WTC11 (cell line): ENCODE measurements around the gene GLT1D1. TPM values are rescaled to one million over a fixed set of nuclear protein-coding genes. Genes with fewer than 3 reads are reported as not detected.

Source experiments
- ATAC-seq: fragments of 200-7000 bp; cut with Tn5 transposase; 2 replicates; pipeline ENCODE4 v1.10.0; 2021; ENCODE audit warnings: mild to moderate bottlenecking, moderate library complexity
- CTCF ChIA-PET: fragments of 300-600 bp; sonication (Branson Sonifier 250); formaldehyde crosslinking; loops from one replicate; lab custom pipeline; 2021; ENCODE audit warnings: antibody characterized with exemption; lab: Charles Lee
- POLR2A ChIA-PET: fragments of 350-600 bp; sonication (Branson Sonifier 250); formaldehyde crosslinking; loops from one replicate; lab custom pipeline; 2021; ENCODE audit warnings: antibody characterized with exemption; lab: Charles Lee
- DNase-seq: peaks from one replicate; pipeline ENCODE4 v3.0.0; 2021; ENCODE audit warnings: low spot score
- H3K27ac Mint-ChIP-seq: 2 replicates; pipeline ENCODE4 v1.8.0; 2021; ENCODE audit warnings: mixed read lengths
- H3K27me3 Mint-ChIP-seq: 2 replicates; pipeline ENCODE4 v1.8.0; 2021; ENCODE audit warnings: low read depth, mild to moderate bottlenecking, moderate library complexity, mixed read lengths
- H3K36me3 Mint-ChIP-seq: 2 replicates; pipeline ENCODE4 v1.8.0; 2021; ENCODE audit warnings: mixed read lengths
- H3K4me1 Mint-ChIP-seq: 2 replicates; pipeline ENCODE4 v1.8.0; 2022; ENCODE audit warnings: mixed read lengths
- H3K4me3 Mint-ChIP-seq: 2 replicates; pipeline ENCODE4 v1.8.0; 2021; ENCODE audit warnings: mild to moderate bottlenecking, moderate library complexity, mixed read lengths
- H3K9me3 Mint-ChIP-seq: 2 replicates; pipeline ENCODE4 v1.8.0; 2021; ENCODE audit warnings: mixed read lengths
- ATF1 ChIP-seq: sonication (generic); formaldehyde crosslinking; IDR thresholded peaks from 2 replicates; pipeline ENCODE4 v1.8.1; 2023; ENCODE audit warnings: mild to moderate bottlenecking, moderate library complexity, missing genetic modification reagents
- CREM ChIP-seq: sonication (generic); formaldehyde crosslinking; IDR thresholded peaks from 2 replicates; pipeline ENCODE4 v1.8.1; 2022; ENCODE audit warnings: mild to moderate bottlenecking, missing genetic modification reagents, moderate library complexity
- ELF4 ChIP-seq: sonication (generic); formaldehyde crosslinking; IDR thresholded peaks from 2 replicates; pipeline ENCODE4 v1.8.1; 2022; ENCODE audit warnings: low read depth, mild to moderate bottlenecking, moderate library complexity, missing genetic modification reagents
- ETV6 ChIP-seq: sonication (generic); formaldehyde crosslinking; IDR thresholded peaks from 2 replicates; pipeline ENCODE4 v1.8.1; 2022; ENCODE audit warnings: mild to moderate bottlenecking, missing genetic modification reagents
- FOXP1 ChIP-seq: sonication (generic); formaldehyde crosslinking; IDR thresholded peaks from 2 replicates; pipeline ENCODE4 v1.8.0; 2022; ENCODE audit warnings: missing genetic modification reagents, mild to moderate bottlenecking, moderate library complexity, borderline replicate concordance
- GTF2I ChIP-seq: fragments of 250-450 bp; sonication (Bioruptor Pico); conservative IDR thresholded peaks from 2 replicates; pipeline ENCODE4 v1.4.0; 2021; ENCODE audit warnings: mild to moderate bottlenecking
- KAT7 ChIP-seq: sonication (generic); formaldehyde crosslinking; IDR thresholded peaks from 2 replicates; pipeline ENCODE4 v1.8.1; 2023; ENCODE audit warnings: missing genetic modification reagents, mild to moderate bottlenecking, borderline replicate concordance
- NFYB ChIP-seq: sonication (generic); formaldehyde crosslinking; conservative IDR thresholded peaks from 2 replicates; pipeline ENCODE4 v1.8.0; 2022; ENCODE audit warnings: low read depth, missing genetic modification reagents
- NR2C2 ChIP-seq: sonication (generic); formaldehyde crosslinking; IDR thresholded peaks from 2 replicates; pipeline ENCODE4 v1.8.0; 2022; ENCODE audit warnings: mild to moderate bottlenecking, missing genetic modification reagents
- PRRX2 ChIP-seq: fragments of 250-450 bp; sonication (Bioruptor Pico); IDR thresholded peaks from 2 replicates; pipeline ENCODE4 v1.8.0; 2021; ENCODE audit warnings: mild to moderate bottlenecking
- RELA ChIP-seq: sonication (generic); formaldehyde crosslinking; IDR thresholded peaks from 2 replicates; pipeline ENCODE4 v1.8.1; 2022; ENCODE audit warnings: missing genetic modification reagents, mild to moderate bottlenecking, borderline replicate concordance
- SMAD4 ChIP-seq: sonication (generic); formaldehyde crosslinking; IDR thresholded peaks from 2 replicates; pipeline ENCODE4 v1.8.0; 2022; ENCODE audit warnings: mild to moderate bottlenecking, missing genetic modification reagents
- TP53 ChIP-seq: sonication (generic); formaldehyde crosslinking; IDR thresholded peaks from 2 replicates; pipeline ENCODE4 v1.8.1; 2023; ENCODE audit warnings: mild to moderate bottlenecking, missing genetic modification reagents
- ZNF232 ChIP-seq: sonication (generic); formaldehyde crosslinking; IDR thresholded peaks from 2 replicates; pipeline ENCODE4 v1.8.0; 2022; ENCODE audit warnings: mild to moderate bottlenecking, missing genetic modification reagents
- ZNF317 ChIP-seq: sonication (generic); formaldehyde crosslinking; IDR thresholded peaks from 2 replicates; pipeline ENCODE4 v1.8.1; 2023; ENCODE audit warnings: low read depth, mild to moderate bottlenecking, moderate library complexity, missing genetic modification reagents, borderline replicate concordance
- ZNF396 ChIP-seq: fragments of 250-450 bp; sonication (Bioruptor Pico); IDR thresholded peaks from 2 replicates; pipeline ENCODE4 v1.8.0; 2021; ENCODE audit warnings: mild to moderate bottlenecking, moderate library complexity, borderline replicate concordance
- ZNF416 ChIP-seq: fragments of 250-450 bp; sonication (Bioruptor Pico); IDR thresholded peaks from 2 replicates; pipeline ENCODE4 v1.9.0; 2021; ENCODE audit warnings: mild to moderate bottlenecking, inconsistent platforms
- ZNF423 ChIP-seq: fragments of 250-450 bp; sonication (Bioruptor Pico); IDR thresholded peaks from 2 replicates; pipeline ENCODE4 v2.1.2; 2022; ENCODE audit warnings: mild to moderate bottlenecking, moderate library complexity
- total RNA-seq: library from RNA; stranded (reverse); gene quantifications from 3 replicates; pipeline ENCODE4 v1.2.3, GENCODE V29; 2021
- TF ChIP-seq, protein P1 (sequence below): sonication (generic); formaldehyde crosslinking; IDR thresholded peaks from 2 replicates; pipeline ENCODE4 v1.8.1; 2023; ENCODE audit warnings: mild to moderate bottlenecking, missing genetic modification reagents, moderate library complexity
- TF ChIP-seq, protein P2 (sequence below): fragments of 250-450 bp; sonication (Bioruptor Pico); IDR thresholded peaks from 2 replicates; pipeline ENCODE4 v1.9.0; 2021; ENCODE audit warnings: mild to moderate bottlenecking
- TF ChIP-seq, protein P3 (sequence below): sonication (generic); formaldehyde crosslinking; IDR thresholded peaks from 2 replicates; pipeline ENCODE4 v1.8.0; 2022; ENCODE audit warnings: mild to moderate bottlenecking, missing genetic modification reagents
- TF ChIP-seq, protein P4 (sequence below): sonication (generic); formaldehyde crosslinking; conservative IDR thresholded peaks from 2 replicates; pipeline ENCODE4 v1.8.1; 2023; ENCODE audit warnings: mild to moderate bottlenecking, low read depth, missing genetic modification reagents, moderate library complexity
- TF ChIP-seq, protein P5 (sequence below): sonication (generic); formaldehyde crosslinking; IDR thresholded peaks from 2 replicates; pipeline ENCODE4 v1.8.0; 2022; ENCODE audit warnings: missing genetic modification reagents
- TF ChIP-seq, protein P6 (sequence below): sonication (generic); formaldehyde crosslinking; IDR thresholded peaks from 2 replicates; pipeline ENCODE4 v1.8.1; 2023; ENCODE audit warnings: mild to moderate bottlenecking, missing genetic modification reagents

Gene GLT1D1
- total RNA-seq, 1 experiment from 2014 or later: 1.5 TPM

DNA sequence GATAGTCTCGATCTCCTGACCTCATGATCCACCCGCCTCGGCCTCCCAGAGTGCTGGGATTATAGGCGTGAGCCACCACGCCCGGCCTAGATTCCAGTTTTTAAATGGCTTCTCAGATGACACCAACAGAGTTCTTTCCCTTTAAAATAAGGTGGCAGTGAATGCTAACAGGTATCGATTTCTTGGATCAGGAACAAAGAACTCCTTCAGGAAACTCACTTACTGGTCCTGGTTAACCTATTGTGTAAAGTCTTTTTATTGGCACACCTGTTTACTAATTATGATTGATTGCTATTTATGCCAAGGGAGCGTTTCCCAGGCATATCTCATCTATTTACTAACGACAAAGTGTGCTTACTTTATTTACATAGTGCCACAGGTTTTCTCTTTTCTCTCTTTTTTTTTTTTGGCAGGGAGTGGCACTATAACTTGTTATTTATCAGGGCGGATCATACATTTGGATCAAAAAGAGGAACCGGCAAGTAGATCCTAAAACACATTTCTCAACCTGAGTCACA lies 89.7 kb downstream of the GLT1D1 start:
- no peak overlapping the region for H3K27ac Mint-ChIP-seq
- H3K9me3 Mint-ChIP-seq: peaks cover 58% of the 10 kb centered on the region
- no peaks in the 10 kb centered on the region for H3K4me1 Mint-ChIP-seq
- H3K4me3 Mint-ChIP-seq: no peak overlapping the region
- DNase-seq (no peak), ATAC-seq (no peak)
- CTCF ChIA-PET: no interaction called here
- H3K27me3 Mint-ChIP-seq: no peaks in the 10 kb centered on the region; the same call in 1 of the 2 replicates
- TF ChIP-seq NFYB (no peak), ZNF423 (CRISPR knock-in tag) (no peak), ATF1 (CRISPR knock-in tag) (no peak), ZNF232 (CRISPR knock-in tag) (no peak), PRRX2 (CRISPR knock-in tag) (no peak), ETV6 (CRISPR knock-in tag) (no peak), TP53 (CRISPR knock-in tag) (no peak), ELF4 (CRISPR knock-in tag) (no peak), ZNF396 (CRISPR knock-in tag) (no peak), CREM (CRISPR knock-in tag) (no peak), SMAD4 (no peak)
- TF ChIP-seq, protein P1, sequence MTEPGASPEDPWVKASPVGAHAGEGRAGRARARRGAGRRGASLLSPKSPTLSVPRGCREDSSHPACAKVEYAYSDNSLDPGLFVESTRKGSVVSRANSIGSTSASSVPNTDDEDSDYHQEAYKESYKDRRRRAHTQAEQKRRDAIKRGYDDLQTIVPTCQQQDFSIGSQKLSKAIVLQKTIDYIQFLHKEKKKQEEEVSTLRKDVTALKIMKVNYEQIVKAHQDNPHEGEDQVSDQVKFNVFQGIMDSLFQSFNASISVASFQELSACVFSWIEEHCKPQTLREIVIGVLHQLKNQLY (CRISPR knock-in tag): no peak
- TF ChIP-seq, protein P2, sequence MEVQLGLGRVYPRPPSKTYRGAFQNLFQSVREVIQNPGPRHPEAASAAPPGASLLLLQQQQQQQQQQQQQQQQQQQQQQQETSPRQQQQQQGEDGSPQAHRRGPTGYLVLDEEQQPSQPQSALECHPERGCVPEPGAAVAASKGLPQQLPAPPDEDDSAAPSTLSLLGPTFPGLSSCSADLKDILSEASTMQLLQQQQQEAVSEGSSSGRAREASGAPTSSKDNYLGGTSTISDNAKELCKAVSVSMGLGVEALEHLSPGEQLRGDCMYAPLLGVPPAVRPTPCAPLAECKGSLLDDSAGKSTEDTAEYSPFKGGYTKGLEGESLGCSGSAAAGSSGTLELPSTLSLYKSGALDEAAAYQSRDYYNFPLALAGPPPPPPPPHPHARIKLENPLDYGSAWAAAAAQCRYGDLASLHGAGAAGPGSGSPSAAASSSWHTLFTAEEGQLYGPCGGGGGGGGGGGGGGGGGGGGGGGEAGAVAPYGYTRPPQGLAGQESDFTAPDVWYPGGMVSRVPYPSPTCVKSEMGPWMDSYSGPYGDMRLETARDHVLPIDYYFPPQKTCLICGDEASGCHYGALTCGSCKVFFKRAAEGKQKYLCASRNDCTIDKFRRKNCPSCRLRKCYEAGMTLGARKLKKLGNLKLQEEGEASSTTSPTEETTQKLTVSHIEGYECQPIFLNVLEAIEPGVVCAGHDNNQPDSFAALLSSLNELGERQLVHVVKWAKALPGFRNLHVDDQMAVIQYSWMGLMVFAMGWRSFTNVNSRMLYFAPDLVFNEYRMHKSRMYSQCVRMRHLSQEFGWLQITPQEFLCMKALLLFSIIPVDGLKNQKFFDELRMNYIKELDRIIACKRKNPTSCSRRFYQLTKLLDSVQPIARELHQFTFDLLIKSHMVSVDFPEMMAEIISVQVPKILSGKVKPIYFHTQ: no peak
- TF ChIP-seq, protein P3, sequence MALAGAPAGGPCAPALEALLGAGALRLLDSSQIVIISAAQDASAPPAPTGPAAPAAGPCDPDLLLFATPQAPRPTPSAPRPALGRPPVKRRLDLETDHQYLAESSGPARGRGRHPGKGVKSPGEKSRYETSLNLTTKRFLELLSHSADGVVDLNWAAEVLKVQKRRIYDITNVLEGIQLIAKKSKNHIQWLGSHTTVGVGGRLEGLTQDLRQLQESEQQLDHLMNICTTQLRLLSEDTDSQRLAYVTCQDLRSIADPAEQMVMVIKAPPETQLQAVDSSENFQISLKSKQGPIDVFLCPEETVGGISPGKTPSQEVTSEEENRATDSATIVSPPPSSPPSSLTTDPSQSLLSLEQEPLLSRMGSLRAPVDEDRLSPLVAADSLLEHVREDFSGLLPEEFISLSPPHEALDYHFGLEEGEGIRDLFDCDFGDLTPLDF (CRISPR knock-in tag): no peak
- POLR2A ChIA-PET: no interaction called here
- H3K36me3 Mint-ChIP-seq: peaks cover 60% of the 10 kb centered on the region

DNA sequence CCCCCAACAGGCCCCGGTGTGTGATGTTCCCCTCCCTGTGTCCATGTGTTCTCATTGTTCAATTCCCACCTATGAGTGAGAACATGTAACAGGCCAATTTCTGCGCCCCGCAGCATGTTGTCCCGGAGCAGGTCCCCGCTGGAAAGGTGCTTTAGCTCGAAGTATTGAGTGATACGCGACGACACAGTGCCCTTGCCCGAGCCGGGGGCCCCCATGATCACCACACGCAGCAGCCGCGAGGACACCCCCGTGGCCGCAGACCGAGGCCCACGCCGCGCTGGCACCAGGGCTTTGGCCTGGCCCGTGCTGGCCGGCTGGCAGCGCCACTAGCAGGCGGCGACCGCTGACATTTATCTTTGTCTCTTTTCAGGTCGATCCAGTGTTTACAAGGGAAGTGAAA lies 91.7 kb downstream of the GLT1D1 start:
- POLR2A ChIA-PET: no interaction called here
- CTCF ChIA-PET: interaction anchor here (1.4 kb wide), 1 partner anchor 24 kb away, joined by 3 read pairs; no protein-coding TSS in a partner anchor
- no peak for ATAC-seq
- Mint-ChIP-seq H3K4me3 (no peak overlapping the region), H3K27me3 (peaks cover 3% of the 10 kb centered on the region), H3K9me3 (peaks cover 62% of the 10 kb centered on the region), H3K36me3 (peaks cover 64% of the 10 kb centered on the region), H3K4me1 (no peaks in the 10 kb centered on the region), H3K27ac (no peak overlapping the region)
- DNase-seq: no peak
- TF ChIP-seq, protein P4, sequence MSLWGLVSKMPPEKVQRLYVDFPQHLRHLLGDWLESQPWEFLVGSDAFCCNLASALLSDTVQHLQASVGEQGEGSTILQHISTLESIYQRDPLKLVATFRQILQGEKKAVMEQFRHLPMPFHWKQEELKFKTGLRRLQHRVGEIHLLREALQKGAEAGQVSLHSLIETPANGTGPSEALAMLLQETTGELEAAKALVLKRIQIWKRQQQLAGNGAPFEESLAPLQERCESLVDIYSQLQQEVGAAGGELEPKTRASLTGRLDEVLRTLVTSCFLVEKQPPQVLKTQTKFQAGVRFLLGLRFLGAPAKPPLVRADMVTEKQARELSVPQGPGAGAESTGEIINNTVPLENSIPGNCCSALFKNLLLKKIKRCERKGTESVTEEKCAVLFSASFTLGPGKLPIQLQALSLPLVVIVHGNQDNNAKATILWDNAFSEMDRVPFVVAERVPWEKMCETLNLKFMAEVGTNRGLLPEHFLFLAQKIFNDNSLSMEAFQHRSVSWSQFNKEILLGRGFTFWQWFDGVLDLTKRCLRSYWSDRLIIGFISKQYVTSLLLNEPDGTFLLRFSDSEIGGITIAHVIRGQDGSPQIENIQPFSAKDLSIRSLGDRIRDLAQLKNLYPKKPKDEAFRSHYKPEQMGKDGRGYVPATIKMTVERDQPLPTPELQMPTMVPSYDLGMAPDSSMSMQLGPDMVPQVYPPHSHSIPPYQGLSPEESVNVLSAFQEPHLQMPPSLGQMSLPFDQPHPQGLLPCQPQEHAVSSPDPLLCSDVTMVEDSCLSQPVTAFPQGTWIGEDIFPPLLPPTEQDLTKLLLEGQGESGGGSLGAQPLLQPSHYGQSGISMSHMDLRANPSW (CRISPR knock-in tag): no peak
- TF ChIP-seq RELA (CRISPR knock-in tag): no peak
- TF ChIP-seq KAT7: no peak
- TF ChIP-seq, protein P1 (CRISPR knock-in tag): no peak
- TF ChIP-seq ZNF416 (CRISPR knock-in tag): no peak
- TF ChIP-seq, protein P5, sequence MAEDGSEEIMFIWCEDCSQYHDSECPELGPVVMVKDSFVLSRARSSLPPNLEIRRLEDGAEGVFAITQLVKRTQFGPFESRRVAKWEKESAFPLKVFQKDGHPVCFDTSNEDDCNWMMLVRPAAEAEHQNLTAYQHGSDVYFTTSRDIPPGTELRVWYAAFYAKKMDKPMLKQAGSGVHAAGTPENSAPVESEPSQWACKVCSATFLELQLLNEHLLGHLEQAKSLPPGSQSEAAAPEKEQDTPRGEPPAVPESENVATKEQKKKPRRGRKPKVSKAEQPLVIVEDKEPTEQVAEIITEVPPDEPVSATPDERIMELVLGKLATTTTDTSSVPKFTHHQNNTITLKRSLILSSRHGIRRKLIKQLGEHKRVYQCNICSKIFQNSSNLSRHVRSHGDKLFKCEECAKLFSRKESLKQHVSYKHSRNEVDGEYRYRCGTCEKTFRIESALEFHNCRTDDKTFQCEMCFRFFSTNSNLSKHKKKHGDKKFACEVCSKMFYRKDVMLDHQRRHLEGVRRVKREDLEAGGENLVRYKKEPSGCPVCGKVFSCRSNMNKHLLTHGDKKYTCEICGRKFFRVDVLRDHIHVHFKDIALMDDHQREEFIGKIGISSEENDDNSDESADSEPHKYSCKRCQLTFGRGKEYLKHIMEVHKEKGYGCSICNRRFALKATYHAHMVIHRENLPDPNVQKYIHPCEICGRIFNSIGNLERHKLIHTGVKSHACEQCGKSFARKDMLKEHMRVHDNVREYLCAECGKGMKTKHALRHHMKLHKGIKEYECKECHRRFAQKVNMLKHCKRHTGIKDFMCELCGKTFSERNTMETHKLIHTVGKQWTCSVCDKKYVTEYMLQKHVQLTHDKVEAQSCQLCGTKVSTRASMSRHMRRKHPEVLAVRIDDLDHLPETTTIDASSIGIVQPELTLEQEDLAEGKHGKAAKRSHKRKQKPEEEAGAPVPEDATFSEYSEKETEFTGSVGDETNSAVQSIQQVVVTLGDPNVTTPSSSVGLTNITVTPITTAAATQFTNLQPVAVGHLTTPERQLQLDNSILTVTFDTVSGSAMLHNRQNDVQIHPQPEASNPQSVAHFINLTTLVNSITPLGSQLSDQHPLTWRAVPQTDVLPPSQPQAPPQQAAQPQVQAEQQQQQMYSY (CRISPR knock-in tag): no peak
- TF ChIP-seq, protein P6, sequence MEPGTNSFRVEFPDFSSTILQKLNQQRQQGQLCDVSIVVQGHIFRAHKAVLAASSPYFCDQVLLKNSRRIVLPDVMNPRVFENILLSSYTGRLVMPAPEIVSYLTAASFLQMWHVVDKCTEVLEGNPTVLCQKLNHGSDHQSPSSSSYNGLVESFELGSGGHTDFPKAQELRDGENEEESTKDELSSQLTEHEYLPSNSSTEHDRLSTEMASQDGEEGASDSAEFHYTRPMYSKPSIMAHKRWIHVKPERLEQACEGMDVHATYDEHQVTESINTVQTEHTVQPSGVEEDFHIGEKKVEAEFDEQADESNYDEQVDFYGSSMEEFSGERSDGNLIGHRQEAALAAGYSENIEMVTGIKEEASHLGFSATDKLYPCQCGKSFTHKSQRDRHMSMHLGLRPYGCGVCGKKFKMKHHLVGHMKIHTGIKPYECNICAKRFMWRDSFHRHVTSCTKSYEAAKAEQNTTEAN (CRISPR knock-in tag): no peak
- no peak for TF ChIP-seq ZNF317 (CRISPR knock-in tag)
- TF ChIP-seq GTF2I (CRISPR knock-in tag): no peak
- TF ChIP-seq NR2C2 (CRISPR knock-in tag): no peak
- no peak for TF ChIP-seq FOXP1
